RWPE1 (cell line): ENCODE measurements around the gene MICAL3.
"Not testable (repeated sequence)": the region's sequence is repeated elsewhere in the genome, so short reads cannot be mapped to it uniquely, and the experiment has no call there.

Experiments used
- CTCF ChIA-PET: fragments of 350-600 bp; sonication (Branson Sonifier 250); formaldehyde crosslinking; extraction: SDS; loops from one replicate; lab custom pipeline; 2021; lab: Yijun Ruan, JAX
- POLR2A ChIA-PET: fragments of 400-600 bp; formaldehyde crosslinking; extraction: SDS; loops from one replicate; lab custom pipeline; 2020; ENCODE audit warnings: antibody characterized with exemption; ENCODE audit not compliant: low non-redundant PET; lab: Yijun Ruan, JAX
- DNase-seq: peaks from one replicate; pipeline ENCODE4 v3.0.0; 2012; ENCODE audit warnings: low spot score
- H3K27ac ChIP-seq: fragments of 450-650 bp; 2 replicates; pipeline ENCODE4 v1.5.1; 2017
- TF ChIP-seq, protein P1 (sequence below): fragments of 450-650 bp; conservative IDR thresholded peaks from 2 replicates; pipeline ENCODE4 v1.5.1; 2017; ENCODE audit warnings: low read depth, mild to moderate bottlenecking

Gene MICAL3

DNA sequence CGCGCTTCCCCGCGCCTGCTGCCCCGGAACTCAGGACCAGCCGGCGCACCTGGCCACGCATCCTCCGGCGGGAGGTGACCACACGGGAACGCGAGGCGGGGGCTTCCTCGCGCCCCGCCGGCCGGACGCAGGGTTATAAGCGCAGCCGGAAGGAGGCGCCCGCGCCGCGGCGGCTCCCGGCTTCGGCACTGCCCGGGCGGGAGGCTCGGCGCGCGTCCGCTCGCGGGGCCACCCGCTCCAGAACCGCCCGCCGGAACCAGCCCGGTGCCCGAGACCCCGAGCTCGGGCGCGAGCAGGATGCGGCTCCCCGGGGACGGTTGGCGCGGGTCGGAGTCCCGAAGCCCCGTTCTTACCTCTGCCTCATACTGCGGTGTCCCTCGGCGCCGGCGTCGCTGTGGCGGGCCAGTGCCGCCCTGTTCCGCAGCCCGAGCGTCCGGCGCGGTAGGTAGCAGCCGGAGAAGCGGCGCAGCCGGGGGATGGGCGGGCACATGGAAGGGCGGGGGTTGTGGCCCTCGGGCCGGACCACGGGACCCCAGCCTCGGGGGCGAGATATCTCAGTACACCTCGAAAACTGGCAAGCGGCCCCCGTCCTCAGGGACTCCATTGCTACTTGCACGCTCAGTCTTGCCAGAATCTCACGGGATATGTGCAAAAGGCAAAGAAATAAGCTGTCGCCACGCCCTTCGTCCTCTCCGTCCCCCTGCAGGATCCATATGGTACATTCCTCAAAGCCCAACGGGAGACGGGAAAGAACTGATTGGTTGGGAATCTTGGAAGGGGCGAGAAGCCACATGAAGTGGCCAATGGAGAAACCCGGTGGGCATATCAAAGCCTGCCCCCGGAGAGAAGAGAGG lies 23.1 kb downstream of the MICAL3 start:
- TF ChIP-seq, protein P1, sequence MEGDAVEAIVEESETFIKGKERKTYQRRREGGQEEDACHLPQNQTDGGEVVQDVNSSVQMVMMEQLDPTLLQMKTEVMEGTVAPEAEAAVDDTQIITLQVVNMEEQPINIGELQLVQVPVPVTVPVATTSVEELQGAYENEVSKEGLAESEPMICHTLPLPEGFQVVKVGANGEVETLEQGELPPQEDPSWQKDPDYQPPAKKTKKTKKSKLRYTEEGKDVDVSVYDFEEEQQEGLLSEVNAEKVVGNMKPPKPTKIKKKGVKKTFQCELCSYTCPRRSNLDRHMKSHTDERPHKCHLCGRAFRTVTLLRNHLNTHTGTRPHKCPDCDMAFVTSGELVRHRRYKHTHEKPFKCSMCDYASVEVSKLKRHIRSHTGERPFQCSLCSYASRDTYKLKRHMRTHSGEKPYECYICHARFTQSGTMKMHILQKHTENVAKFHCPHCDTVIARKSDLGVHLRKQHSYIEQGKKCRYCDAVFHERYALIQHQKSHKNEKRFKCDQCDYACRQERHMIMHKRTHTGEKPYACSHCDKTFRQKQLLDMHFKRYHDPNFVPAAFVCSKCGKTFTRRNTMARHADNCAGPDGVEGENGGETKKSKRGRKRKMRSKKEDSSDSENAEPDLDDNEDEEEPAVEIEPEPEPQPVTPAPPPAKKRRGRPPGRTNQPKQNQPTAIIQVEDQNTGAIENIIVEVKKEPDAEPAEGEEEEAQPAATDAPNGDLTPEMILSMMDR = peak; percentile 76
- H3K27ac ChIP-seq = peak overlapping the region; percentile 93
- ChIA-PET CTCF (interaction anchor here (0.6 to 2.5 kb wide), 4 partner anchors 22 to 75 kb away, joined by 3 to 7 read pairs (median 4); no protein-coding TSS in a partner anchor), POLR2A (interaction anchor here (1.0 kb wide), 1 partner anchor 76 kb away, joined by 3 read pairs; no protein-coding TSS in a partner anchor)
- peak; percentile 98 for DNase-seq

DNA sequence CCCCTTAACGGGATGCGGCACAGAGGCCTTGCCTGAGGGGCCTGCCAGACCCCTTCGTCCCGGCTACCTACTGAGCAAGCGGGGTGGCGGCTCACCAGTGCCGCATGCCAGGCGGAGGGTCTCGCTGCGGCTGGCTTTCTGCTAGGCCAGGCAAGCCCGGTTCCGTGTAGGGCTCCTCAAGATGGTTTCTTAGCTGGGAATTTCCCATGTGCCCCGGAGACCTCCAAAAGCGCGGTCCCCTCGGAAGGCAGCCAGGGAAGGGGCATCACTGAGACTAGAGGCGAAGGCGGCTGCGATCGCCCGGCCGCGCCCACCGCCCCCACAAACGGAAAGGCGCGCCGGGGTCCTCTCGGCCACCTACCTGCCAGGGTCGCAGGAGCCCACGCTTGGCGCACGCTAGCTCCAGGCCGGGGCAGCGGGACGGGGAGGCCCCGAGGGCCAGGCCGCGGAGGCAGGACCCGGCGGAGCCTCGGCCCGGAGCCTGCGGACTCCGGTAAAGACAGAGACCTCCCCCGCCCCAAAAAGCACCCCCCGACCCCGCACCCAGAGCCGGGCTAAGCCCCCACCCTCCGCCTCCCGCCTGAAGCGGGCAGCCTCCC lies 23.8 kb downstream of the MICAL3 start:
- DNase-seq = no peak
- ChIA-PET POLR2A (interaction anchor here (1.0 kb wide), 1 partner anchor 76 kb away, joined by 3 read pairs; no protein-coding TSS in a partner anchor), CTCF (interaction anchor here (0.7 to 2.5 kb wide), 4 partner anchors 23 to 170 kb away, joined by 3 to 7 read pairs (median 5); no protein-coding TSS in a partner anchor)
- TF ChIP-seq, protein P1 = no peak
- peak overlapping the region; percentile 93 for H3K27ac ChIP-seq

DNA sequence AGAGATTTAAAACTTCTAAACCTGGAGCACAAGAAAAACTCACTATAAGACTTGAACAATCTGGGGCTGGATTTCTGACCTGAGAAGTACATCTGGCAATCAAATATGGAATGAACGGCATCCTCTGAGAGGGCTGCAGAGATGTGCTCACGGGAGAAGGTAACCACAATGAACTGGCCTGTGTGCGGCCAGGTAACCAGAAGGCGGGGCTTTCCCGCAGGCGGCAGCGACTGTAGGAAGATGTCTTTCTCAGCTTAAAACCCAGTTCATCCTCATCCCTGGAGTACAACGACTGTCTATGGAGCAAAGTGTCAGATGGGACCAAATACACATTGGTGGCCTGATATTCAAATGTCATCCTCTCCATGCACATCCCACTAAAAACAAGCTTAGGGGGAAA lies 24.5 kb downstream of the MICAL3 start:
- no peak for DNase-seq
- POLR2A ChIA-PET = interaction anchor here (0.6 to 1.0 kb wide), 2 partner anchors 36 to 77 kb away, joined by 3 read pairs; no protein-coding TSS in a partner anchor
- CTCF ChIA-PET = interaction anchor here (1.0 to 2.5 kb wide), 2 partner anchors 76 to 170 kb away, joined by 4 to 7 read pairs; no protein-coding TSS in a partner anchor
- TF ChIP-seq, protein P1 = no peak
- peak overlapping the region; percentile 93 for H3K27ac ChIP-seq

DNA sequence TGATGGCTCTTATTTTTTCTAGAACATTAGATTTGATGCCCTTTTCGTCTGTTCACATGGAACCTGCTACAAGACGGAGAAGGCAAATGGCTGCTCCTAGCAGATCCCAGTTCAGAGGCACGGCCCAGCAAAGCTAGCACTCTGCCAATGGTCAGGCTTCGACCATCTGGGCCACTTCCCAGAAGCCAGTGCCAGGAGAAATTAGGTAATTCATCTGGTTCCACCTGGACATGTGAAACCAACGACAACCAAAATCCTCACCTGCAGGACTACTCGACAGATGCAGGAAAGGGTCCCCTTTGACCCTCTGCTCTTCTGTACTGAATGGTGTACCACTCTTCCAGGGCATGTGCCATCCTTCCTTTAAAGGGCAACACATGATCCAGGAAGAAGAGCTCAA lies 25.4 kb downstream of the MICAL3 start:
- POLR2A ChIA-PET = no interaction called here
- H3K27ac ChIP-seq = peak overlapping the region; percentile 61
- DNase-seq = no peak
- TF ChIP-seq, protein P1 = no peak
- CTCF ChIA-PET = interaction anchor here (1.3 kb wide), 1 partner anchor 77 kb away, joined by 3 read pairs; no protein-coding TSS in a partner anchor

DNA sequence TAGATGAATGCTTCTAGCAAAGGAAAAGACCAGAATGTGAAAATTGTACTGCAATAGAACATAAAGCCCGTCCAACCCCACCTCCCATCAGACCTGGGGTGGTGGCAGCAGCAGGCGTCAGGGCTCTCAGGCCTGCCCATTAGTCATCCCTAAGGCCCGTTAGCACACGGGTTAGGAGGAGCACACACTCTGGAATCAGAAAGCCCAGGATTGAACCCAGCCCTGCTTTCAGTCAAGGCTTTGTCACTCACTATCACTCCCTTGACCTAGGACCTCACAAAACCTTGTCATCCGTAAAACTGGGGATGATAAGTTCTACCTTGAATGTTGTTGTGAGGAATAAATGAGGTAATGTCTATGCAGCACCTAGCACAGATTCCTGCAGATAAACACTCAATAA lies 26.9 kb downstream of the MICAL3 start:
- no peak for DNase-seq
- ChIA-PET CTCF (no interaction called here), POLR2A (no interaction called here)
- TF ChIP-seq, protein P1 = no peak
- peak overlapping the region; percentile 55 for H3K27ac ChIP-seq

DNA sequence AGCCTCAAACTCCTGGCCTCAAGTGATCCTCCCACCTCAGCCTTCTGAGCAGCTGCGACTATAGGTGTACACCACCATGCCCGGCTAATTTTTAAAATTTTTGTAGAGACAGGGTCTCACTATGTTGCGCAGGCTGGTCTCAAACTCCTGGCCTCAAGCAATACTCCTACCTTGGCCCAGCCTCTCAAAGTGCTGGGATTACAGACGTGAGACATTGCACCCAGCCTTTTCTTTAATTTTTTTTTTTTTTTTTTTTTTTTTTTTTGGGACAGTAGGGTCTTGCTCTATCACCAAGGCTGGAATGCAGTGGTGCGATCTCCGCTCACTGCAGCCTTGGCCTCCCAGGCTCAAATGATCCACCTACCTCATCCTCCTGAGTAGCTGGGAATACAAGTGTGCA lies 29.1 kb downstream of the MICAL3 start:
- POLR2A ChIA-PET, DNase-seq, CTCF ChIA-PET, H3K27ac ChIP-seq: not testable (repeated sequence)
